OCI-LY3 (cell line): Measurements from ENCODE around the gene DDX10.

ENCODE experiments used
- CTCF ChIP-seq: fragments of 200-600, 300-600 bp; sonication (generic); IDR thresholded peaks from 2 replicates; pipeline ENCODE4 v1.5.1; 2014; ENCODE audit warnings: antibody characterized with exemption, low read length, low read depth
- EZH2phosphoT487 ChIP-seq: fragments of 200-600 bp; shearing (Covaris generic); IDR thresholded peaks from 2 replicates; pipeline ENCODE4 v1.6.1; 2018; ENCODE audit warnings: antibody characterized with exemption, mixed run types, low read depth

DNA sequence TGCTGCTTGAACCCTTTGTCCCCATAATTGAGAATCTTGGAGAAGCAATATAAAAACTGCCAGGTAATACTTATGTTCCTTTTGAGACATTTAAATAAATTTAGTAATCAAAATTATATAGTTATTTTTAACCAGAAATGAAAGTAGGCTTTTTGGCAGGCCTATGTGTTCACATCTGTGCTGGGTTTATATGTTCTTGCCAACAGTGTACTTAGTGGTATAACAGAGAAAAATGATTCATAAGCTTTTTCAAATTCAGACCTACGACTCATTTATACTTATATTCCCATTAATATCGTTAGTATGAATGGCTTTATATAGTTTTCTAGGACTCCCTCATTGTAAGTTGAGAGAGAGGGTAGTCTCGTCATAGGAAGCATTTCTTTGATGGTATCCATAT, 79.0 kb downstream of the DDX10 start:
- TF ChIP-seq CTCF (no peak), EZH2phosphoT487 (no peak)
